Measurements from ENCODE around the gene NRIP2.
A peak's percentile ranks its signal among the peaks of the same experiment; 100 is the strongest.

NRIP2 gene

DNA sequence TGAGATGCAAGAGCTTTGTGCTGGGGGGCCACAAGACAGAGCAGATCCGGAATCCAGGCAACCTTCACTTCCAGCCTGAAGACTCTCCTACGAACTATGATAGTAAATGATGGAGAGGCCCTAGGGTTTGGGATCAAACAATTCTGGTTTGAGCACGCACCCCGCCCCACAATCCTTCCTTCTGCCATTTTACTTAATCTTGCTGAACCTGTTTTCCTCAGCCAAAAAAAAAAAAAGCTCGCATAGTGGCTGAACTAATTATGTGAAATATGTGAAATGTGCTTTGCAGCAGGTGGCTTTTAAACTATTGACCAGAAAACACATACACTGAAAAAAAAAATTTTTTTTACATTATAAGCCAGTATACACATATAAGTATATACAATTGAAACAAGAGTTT lies 23.0 kb downstream of the NRIP2 start:
- Histone ChIP-seq H3K4me1 (ENCODE audit: insufficient read depth, low read length, severe bottlenecking) (peaks cover 24% of the 10 kb centered on the region), H3K27ac (ENCODE audit: low read depth, low read length, poor library complexity, severe bottlenecking) (peak overlapping the region; percentile 74), H3K9ac (ENCODE audit: low read length) (peak overlapping the region; percentile 72), H3K9me3 (ENCODE audit: low read length) (no peaks in the 10 kb centered on the region), H3K27me3 (ENCODE audit: insufficient read depth, low read length) (no peaks in the 10 kb centered on the region), H3K4me2 (ENCODE audit: low read length) (peak overlapping the region; percentile 97), H3K4me3 (ENCODE audit: low read depth, low read length, poor library complexity, severe bottlenecking) (peak overlapping the region; percentile 75), H3K36me3 (ENCODE audit: insufficient read depth, low read length) (peaks cover 13% of the 10 kb centered on the region; the same call in 1 of the 2 replicates), H3K79me2 (ENCODE audit: insufficient read depth, low read length) (peaks cover 13% of the 10 kb centered on the region; the same call in 1 of the 2 replicates), H3F3A (ENCODE audit: insufficient read depth, low read length) (no peaks in the 10 kb centered on the region), H4K20me1 (ENCODE audit: insufficient read depth, low read length) (no peaks in the 10 kb centered on the region), H3K9me2 (ENCODE audit: low read depth, low read length) (no peaks in the 10 kb centered on the region), H2AFZ (ENCODE audit: low read length) (0 out of 2 replicates have a peak overlapping the region, but pooled peaks have one; percentile 28)
- TF ChIP-seq EZH2 (IDR thresholded peaks at IDR 0.05; ENCODE audit: borderline replicate concordance, low read length): no peak
- TF ChIP-seq, protein P1, sequence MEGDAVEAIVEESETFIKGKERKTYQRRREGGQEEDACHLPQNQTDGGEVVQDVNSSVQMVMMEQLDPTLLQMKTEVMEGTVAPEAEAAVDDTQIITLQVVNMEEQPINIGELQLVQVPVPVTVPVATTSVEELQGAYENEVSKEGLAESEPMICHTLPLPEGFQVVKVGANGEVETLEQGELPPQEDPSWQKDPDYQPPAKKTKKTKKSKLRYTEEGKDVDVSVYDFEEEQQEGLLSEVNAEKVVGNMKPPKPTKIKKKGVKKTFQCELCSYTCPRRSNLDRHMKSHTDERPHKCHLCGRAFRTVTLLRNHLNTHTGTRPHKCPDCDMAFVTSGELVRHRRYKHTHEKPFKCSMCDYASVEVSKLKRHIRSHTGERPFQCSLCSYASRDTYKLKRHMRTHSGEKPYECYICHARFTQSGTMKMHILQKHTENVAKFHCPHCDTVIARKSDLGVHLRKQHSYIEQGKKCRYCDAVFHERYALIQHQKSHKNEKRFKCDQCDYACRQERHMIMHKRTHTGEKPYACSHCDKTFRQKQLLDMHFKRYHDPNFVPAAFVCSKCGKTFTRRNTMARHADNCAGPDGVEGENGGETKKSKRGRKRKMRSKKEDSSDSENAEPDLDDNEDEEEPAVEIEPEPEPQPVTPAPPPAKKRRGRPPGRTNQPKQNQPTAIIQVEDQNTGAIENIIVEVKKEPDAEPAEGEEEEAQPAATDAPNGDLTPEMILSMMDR (IDR thresholded peaks at IDR 0.05; ENCODE audit: low read length): no peak

DNA sequence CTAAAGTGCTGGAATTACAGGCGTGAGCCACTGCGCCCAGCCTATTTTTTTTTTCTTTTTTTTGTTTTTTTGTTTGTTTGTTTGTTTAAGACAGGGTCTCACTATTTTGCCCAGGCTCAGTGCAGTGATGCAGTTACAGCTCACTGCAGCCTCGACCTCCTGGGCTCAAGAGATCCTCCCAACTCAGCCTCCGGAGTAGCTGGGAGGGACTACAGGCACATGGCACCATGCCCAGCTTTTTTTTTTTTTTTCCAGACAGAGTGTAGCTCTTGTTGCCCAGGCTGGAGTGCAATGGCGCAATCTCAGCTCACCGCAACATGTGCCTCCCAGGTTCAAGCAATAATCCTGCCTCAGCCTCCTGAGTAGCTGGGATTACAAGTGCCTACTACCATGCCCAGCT lies 28.1 kb downstream of the NRIP2 start:
- H3K27ac ChIP-seq (ENCODE audit: low read depth, low read length, poor library complexity, severe bottlenecking): no peak overlapping the region
- H3K4me2 ChIP-seq (ENCODE audit: low read length): no peak overlapping the region
- no peak overlapping the region for H3K4me3 ChIP-seq (ENCODE audit: low read depth, low read length, poor library complexity, severe bottlenecking)
- no peaks in the 10 kb centered on the region for H3K79me2 ChIP-seq (ENCODE audit: insufficient read depth, low read length)
- H3F3A ChIP-seq (ENCODE audit: insufficient read depth, low read length): no peaks in the 10 kb centered on the region
- H4K20me1 ChIP-seq (ENCODE audit: insufficient read depth, low read length): no peaks in the 10 kb centered on the region
- H3K9ac ChIP-seq (ENCODE audit: low read length): no peak overlapping the region
- no peaks in the 10 kb centered on the region for H3K9me2 ChIP-seq (ENCODE audit: low read depth, low read length)
- TF ChIP-seq EZH2 (IDR thresholded peaks at IDR 0.05; ENCODE audit: borderline replicate concordance, low read length): no peak
- TF ChIP-seq, protein P1 (IDR thresholded peaks at IDR 0.05; ENCODE audit: low read length): no peak
- no peak overlapping the region for H2AFZ ChIP-seq (ENCODE audit: low read length)
- peaks cover 49% of the 10 kb centered on the region for H3K36me3 ChIP-seq (ENCODE audit: insufficient read depth, low read length)
- H3K4me1 ChIP-seq (ENCODE audit: insufficient read depth, low read length, severe bottlenecking): peaks cover 3% of the 10 kb centered on the region
- no peaks in the 10 kb centered on the region for H3K9me3 ChIP-seq (ENCODE audit: low read length)
- H3K27me3 ChIP-seq (ENCODE audit: insufficient read depth, low read length): no peaks in the 10 kb centered on the region

DNA sequence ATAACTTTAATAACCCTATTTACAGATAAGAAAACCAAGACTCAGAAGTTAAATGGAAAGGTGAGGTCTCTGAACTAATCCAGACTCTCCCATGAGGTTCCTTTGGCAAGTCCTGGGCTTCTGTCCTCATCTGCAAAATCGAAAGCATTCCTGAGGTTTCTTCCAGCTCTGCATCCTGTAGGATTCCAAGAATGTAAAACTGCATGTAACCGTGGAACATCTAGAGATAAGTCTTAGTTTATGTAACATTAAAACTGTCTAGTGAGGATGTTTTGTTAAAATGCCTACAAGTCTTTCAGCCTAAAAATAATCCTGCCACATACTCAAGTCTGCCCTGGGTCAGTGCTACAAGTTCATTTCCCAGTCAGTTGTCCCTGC lies 29.7 kb downstream of the NRIP2 start:
- Histone ChIP-seq H4K20me1 (ENCODE audit: insufficient read depth, low read length) (no peaks in the 10 kb centered on the region), H3K27ac (ENCODE audit: low read depth, low read length, poor library complexity, severe bottlenecking) (no peak overlapping the region), H3K4me2 (ENCODE audit: low read length) (no peak overlapping the region), H3K27me3 (ENCODE audit: insufficient read depth, low read length) (no peaks in the 10 kb centered on the region), H3K36me3 (ENCODE audit: insufficient read depth, low read length) (peaks cover 65% of the 10 kb centered on the region), H3K79me2 (ENCODE audit: insufficient read depth, low read length) (no peaks in the 10 kb centered on the region), H2AFZ (ENCODE audit: low read length) (no peak overlapping the region), H3F3A (ENCODE audit: insufficient read depth, low read length) (no peaks in the 10 kb centered on the region), H3K4me3 (ENCODE audit: low read depth, low read length, poor library complexity, severe bottlenecking) (no peak overlapping the region), H3K9ac (ENCODE audit: low read length) (no peak overlapping the region), H3K9me2 (ENCODE audit: low read depth, low read length) (no peaks in the 10 kb centered on the region), H3K9me3 (ENCODE audit: low read length) (no peaks in the 10 kb centered on the region), H3K4me1 (ENCODE audit: insufficient read depth, low read length, severe bottlenecking) (no peaks in the 10 kb centered on the region)
- TF ChIP-seq, protein P1 (IDR thresholded peaks at IDR 0.05; ENCODE audit: low read length): no peak
- no peak for TF ChIP-seq EZH2 (IDR thresholded peaks at IDR 0.05; ENCODE audit: borderline replicate concordance, low read length)

Data from OCI-LY1 (cell line).